NB4 (cell line): ENCODE measurements around the gene MRPL48.

ENCODE experiments used
- DNase-seq: peaks from one replicate; pipeline ENCODE4 v3.0.0; 2010; ENCODE audit warnings: low read depth
- H3K4me3 ChIP-seq: one replicate; pipeline ENCODE4 v1.5.1; 2011; ENCODE audit warnings: mild to moderate bottlenecking, low read depth, low read length, moderate library complexity
- MYC ChIP-seq: IDR thresholded peaks from 2 replicates; pipeline ENCODE4 v1.6.1; 2011; ENCODE audit warnings: low read depth, low read length
- POLR2A ChIP-seq: IDR thresholded peaks from 2 replicates; pipeline ENCODE4 v1.6.1; 2011; ENCODE audit warnings: mild to moderate bottlenecking; ENCODE audit not compliant: insufficient read length; ENCODE audit errors: extremely low read depth
- TF ChIP-seq, protein P1 (sequence below): IDR thresholded peaks from 2 replicates; pipeline ENCODE4 v1.6.1; 2011; ENCODE audit warnings: low read depth, low read length
- TF ChIP-seq, protein P2 (sequence below): IDR thresholded peaks from one replicate; pipeline ENCODE4 v1.5.1; 2012; ENCODE audit warnings: low read depth, low read length

Gene MRPL48

DNA sequence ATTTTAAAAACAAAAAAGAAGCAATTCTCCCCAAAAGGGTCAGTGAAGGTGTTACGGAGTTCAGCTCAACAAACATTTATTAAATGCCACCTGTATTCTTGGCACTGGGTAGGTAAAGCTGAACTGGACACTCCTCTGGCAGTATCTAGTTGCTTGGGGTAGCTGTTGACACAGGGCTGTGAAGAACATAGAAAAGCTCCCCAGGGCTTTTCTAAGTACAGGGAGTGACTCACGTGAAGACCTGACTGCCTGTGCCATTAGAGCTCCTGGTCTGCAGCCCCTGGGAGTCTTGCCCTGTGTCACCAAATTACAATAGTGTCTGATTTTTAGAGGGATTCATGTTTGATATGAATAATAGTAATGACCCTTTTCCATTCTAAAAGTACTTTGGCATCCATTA, 45.4 kb downstream of the MRPL48 start:
- no peak overlapping the region for H3K4me3 ChIP-seq
- DNase-seq, result no peak
- TF ChIP-seq, protein P1, sequence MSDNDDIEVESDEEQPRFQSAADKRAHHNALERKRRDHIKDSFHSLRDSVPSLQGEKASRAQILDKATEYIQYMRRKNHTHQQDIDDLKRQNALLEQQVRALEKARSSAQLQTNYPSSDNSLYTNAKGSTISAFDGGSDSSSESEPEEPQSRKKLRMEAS, result no peak
- TF ChIP-seq, protein P2, sequence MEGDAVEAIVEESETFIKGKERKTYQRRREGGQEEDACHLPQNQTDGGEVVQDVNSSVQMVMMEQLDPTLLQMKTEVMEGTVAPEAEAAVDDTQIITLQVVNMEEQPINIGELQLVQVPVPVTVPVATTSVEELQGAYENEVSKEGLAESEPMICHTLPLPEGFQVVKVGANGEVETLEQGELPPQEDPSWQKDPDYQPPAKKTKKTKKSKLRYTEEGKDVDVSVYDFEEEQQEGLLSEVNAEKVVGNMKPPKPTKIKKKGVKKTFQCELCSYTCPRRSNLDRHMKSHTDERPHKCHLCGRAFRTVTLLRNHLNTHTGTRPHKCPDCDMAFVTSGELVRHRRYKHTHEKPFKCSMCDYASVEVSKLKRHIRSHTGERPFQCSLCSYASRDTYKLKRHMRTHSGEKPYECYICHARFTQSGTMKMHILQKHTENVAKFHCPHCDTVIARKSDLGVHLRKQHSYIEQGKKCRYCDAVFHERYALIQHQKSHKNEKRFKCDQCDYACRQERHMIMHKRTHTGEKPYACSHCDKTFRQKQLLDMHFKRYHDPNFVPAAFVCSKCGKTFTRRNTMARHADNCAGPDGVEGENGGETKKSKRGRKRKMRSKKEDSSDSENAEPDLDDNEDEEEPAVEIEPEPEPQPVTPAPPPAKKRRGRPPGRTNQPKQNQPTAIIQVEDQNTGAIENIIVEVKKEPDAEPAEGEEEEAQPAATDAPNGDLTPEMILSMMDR, result no peak
- TF ChIP-seq MYC (no peak), POLR2A (no peak)

DNA sequence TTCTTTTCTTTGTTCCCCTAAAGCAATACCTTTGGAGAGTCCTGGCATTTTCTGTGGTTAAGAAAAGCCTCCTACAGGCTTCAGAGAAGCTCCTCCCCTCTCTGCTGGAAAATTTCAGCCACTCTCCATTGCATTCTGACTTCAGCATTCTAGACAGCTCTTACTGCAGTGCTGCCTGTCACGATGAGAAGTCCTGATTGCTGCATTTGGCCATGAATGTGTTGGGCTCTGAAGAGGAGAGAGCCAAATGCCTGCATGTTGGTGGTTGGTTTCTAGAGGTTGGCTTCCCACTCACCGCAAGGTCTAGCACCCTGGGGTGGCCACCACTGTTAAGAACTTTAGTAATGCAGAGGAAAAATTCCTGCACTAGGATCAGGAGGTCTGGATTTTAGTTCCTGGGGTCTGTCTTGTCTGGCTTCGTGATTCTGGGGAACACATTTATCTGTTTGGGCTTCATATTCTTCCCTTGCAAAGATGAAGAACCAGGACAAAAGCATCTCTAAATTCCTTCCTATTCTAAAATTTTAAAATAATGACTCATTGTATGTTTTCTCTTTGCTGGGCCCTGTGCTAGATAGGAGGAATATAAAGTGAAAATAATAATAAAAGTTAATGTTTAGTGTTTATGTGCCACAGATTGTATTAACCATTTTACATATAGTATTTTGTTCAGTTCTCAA, 50.9 kb downstream of the MRPL48 start:
- no peak for TF ChIP-seq MYC
- TF ChIP-seq, protein P1, result no peak
- no peak for TF ChIP-seq POLR2A
- TF ChIP-seq, protein P2, result no peak
- H3K4me3 ChIP-seq, result no peak overlapping the region
- DNase-seq, result no peak

DNA sequence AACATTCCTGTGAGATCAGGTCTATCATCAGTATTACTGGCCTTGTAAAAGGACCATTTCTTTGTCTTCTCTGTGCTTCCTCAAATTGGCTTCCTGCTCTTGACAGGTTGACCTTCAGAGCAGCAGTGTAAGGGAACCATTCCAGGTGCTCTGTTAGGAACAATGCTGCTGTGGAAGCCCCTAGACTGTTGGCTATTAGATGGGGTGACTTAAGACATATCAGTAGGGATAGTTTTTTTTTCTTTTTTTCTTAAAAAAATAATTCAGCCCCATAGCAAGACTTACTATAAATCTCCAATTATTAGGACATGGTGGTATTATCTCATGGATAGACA, 51.4 kb downstream of the MRPL48 start:
- no peak overlapping the region for H3K4me3 ChIP-seq
- TF ChIP-seq POLR2A (no peak), MYC (no peak)
- TF ChIP-seq, protein P1, result no peak
- TF ChIP-seq, protein P2, result no peak
- DNase-seq, result no peak

DNA sequence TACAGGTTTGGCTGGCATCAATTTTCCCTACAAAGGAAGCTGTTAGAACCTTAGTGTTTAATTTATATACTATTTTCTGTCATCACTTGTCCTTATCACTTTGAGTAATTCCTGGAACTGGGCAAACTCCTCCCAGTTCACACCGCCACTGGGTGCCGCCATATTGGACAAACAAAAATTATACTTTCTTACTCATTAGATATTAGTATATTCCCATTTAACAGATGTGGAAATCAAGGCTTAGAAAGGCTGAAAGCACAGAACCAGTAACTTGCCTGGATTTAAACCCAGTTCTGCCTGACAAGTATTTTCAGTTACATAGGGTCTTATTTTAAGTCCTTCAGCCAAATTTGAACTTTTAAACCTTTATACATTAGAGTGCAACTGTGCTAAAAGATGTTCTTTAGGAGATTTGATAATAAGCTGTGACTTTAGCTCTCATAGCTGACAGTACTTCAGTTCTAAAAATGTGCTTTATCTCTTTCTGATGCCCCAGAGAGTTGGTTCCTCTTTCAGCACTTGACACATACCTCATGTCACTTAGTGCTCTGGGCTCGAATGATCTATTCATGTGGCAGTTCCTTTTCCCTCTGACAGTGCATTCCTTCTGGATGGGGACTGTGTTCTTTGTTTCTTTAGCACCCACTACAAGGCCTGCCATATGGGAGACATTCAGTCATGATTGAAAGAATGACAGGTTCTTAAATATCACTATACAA, 63.5 kb downstream of the MRPL48 start:
- TF ChIP-seq, protein P2, result no peak
- TF ChIP-seq, protein P1, result peak; percentile 59

DNA sequence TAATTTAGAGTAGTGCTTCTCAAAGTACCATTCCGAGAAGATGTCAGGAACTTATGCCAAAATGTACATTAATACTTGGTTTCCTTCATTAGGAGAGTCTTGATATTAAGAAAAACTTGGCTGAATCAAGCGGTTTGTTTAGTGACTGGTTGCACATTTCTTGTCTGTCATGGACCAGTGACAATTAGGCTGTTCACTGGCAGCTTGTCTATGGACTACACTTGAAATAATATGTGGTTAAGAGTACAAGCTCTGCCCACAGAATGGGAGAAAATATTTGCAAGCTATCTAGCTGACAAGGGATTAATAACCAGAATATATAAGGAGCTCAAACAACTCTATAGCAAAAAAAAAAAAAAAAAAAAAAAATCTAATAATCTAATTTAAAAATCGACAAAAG, 64.4 kb downstream of the MRPL48 start:
- TF ChIP-seq POLR2A, result no peak
- TF ChIP-seq, protein P2, result no peak
- no peak for TF ChIP-seq MYC
- TF ChIP-seq, protein P1, result no peak
- H3K4me3 ChIP-seq, result no peak overlapping the region
- DNase-seq, result no peak

More for the DNA sequence above, 63.5 kb downstream of the MRPL48 start:
- no peak overlapping the region for H3K4me3 ChIP-seq
- peak; percentile 53 for DNase-seq

DNA sequence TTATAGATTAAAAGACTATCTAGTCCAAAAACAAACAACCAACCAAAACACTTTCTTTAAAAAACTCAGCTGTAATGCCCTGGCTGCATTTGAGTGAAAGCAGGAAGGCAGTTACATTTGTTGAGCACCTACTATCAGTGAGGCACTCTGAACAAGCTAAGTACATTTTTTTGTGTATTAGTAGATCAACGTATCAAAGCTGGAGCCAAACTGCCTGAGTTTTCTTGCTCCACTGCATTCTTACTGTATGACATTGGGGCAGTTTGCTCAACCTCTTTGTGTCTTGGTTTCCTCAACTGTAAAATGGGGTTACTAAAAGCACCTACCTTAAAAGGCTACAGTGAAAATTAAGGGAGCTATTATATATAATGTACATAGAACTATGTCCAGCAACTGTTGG, 67.0 kb downstream of the MRPL48 start:
- TF ChIP-seq, protein P1, result no peak
- TF ChIP-seq MYC (no peak), POLR2A (no peak)
- TF ChIP-seq, protein P2, result no peak

More for the DNA sequence above, 67.0 kb downstream of the MRPL48 start:
- no peak overlapping the region for H3K4me3 ChIP-seq
- no peak for DNase-seq
